Activated CD8-positive, alpha-beta memory T cell treated with anti-CD3 and anti-CD28 coated beads for 4 hours (primary cell): ENCODE data around the gene GALNT18.
A peak's percentile ranks its signal among the peaks of the same experiment; 100 is the strongest.

Experiments
- DNase-seq, 2 donors: peaks; one replicate each; pipeline ENCODE4 v3.0.0-alpha.2; 2020; ENCODE audit warnings: low read depth in 2 of 2

The GALNT18 gene

DNA sequence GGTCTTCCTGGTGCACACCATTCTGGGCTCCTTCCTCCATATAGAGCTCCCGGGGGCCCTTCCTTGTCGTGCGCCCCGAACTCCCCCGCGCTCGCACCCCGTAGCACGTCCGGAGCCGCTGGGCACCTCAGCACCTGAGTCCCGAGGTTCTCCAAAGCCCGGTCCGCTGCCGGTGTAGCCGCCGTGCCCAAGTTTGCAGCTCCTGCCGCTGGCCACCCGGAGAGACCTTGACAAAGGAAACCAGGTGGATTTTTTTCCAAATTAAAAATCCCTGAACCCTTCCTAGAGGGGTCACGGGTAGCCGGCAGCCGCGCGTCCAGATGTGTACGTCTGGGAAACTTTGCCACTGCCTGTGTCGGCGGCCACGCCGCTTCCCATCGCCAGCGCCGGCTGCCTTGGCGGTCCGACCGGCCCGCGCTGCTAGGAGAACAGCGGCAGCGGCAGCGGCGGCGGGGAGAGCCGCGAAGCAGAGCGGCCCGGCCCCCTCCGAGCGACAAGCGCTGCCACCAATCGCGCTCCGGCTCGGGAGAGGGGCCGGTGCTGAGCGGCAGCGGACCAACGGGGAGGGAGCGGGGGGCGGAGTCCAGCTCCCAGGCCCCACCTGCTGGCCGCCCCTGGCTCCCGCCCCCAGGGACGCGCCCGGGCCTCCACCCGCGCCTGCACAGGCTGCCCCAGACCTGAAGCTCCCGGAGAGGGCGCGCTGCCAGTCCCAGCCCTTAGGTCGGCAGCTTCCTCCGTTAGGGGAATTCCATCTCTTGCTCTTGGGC, at the start of gene GALNT18:
Gene GALNT18, minus strand, starts transcription at position 433 of the 767 bp plus-strand sequence.
- peak; percentile 13 to 16 for DNase-seq

DNA sequence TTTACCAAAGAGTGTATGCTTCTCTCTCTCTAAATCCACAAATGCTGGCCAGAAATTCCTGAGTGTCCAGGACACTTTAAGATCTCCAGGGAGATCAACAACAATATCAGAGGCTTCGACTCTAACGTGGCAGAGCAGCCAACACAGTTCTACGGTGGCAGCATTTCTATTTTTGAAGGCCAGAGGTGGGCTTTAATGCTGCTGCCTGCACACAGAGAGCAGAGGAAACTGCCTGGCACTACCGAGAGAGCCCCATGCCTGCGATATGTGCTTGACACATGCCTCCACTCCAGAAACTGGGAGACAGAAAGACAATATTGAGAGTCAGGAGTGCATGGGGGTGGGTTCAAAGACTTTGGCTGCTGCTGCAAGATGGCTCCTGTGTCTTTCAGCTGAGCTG, 48.8 kb upstream of the GALNT18 start:
- DNase-seq, result no peak

DNA sequence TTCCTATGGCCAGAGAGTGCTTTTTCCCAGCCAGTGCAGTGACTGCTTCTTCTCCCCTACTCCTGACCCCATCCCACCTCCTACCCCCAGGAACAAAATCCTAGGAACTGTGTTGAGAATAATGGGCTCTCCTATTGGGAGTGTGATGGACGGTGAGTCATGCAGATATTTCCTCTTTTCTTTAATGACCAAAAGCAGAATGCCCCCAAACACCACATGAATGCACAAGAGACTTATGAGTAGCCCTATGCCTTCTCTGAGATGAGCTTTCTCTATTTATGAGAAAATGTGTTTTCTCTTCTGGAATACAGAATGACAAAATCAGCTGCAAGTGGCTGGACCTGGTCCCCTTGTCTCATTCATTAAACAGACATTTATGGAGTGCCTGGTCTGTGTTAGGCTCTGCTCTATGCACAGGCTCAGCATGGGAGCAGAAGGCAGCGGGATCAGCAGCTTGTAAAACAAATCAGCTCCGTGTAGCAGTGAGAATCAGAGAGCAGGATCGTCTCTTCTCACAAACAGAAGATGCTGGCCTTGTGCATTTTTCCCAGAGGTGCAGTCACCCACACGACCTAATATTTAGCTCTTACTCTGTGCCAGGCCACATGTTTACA, 47.5 kb upstream of the GALNT18 start:
- no peak for DNase-seq

DNA sequence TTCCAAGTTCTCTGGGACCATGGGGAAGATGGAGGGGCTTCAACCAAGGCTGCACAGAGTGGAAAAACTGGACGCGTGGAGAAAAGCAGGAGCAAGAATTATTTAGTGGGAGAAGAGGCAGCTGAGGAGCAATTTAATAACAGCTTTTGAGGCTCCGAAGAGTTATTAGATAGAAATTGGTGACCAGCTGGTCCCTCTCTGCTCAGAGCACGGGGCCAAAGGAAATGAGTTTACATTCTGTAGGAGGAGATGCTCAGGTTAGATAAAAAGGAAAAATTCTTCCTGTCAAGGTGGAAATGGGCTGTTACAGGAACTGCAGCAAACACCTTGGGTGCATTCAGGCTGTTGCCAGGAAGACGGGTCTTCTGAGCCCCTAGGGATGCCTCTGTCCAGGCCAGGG, 47.0 kb upstream of the GALNT18 start:
- DNase-seq, result no peak

DNA sequence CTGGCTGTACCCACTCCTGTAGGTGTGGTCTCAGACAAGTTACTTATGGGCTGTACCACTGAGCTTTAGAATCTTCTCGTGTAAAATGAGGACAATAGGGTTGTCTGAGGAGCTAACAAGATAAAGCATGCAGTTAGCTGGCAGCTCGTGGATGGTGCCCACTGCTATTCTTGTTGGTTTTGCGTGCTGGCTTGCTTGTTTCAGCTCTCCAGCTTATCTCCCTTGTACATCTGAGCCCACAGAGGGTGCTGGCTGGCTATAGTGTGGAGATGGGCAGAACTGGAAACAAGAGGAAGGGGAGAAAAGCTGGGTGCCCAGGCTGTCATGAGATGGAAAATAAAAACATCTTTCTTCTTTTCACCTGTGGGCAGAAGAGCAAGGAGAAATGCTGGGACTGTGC, 46.5 kb upstream of the GALNT18 start:
- DNase-seq, result no peak

DNA sequence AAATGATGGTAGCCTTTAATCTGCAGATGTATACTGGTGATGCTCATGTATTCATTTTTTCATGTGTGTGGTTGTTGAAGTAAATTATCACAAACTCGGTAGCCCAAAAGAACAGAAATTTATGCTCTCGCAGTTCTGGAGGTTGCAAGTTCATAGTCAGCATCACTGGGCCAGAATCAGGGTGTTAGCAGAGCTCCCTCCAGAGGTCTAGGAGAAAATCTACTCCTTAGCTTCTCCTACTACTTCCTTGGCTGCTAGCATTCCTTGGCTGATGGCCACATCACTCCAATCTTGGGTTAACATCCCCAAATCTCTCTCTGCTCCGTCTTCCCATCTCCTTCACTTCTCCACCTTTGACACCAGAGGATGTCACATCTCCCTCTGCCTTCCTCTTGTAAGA, 45.3 kb upstream of the GALNT18 start:
- no peak for DNase-seq

DNA sequence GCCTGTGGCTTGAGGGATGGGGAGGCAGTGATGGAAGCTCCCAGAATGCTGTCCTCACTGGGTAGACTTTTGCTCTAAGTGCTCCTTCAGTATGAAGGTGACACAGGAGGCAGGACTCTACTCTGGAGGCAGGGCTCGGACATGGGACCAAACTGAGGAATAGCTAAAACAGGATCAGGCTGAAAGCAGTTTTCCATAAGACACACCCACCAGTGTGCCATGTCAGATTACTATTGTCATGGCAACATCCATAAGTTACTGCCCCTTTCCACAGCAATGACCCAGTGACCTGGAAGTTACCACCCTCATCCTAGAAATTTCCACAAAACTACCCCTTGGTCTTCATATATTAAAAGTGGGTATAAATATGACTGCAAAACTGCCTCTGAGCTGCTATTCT, 43.6 kb upstream of the GALNT18 start:
- no peak for DNase-seq

DNA sequence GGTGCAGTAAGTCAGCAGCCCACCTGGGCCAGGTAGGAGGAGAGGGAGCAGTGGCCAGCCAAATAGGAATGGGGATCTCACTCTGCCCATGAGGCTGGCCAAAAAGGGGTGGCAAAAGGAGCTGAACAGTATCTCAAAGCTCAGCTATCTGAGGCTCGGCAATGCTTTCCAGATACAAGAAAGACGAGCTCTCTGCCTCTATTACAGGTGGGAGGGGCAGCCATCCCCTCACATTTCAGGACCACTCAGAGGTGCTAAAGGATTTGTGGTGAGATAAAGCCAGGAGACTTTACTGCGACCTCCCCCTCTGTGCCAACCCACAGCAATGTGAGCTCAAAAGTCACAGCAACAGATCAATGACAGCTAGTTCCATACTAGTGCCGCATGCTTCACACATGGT, 42.1 kb upstream of the GALNT18 start:
- no peak for DNase-seq

DNA sequence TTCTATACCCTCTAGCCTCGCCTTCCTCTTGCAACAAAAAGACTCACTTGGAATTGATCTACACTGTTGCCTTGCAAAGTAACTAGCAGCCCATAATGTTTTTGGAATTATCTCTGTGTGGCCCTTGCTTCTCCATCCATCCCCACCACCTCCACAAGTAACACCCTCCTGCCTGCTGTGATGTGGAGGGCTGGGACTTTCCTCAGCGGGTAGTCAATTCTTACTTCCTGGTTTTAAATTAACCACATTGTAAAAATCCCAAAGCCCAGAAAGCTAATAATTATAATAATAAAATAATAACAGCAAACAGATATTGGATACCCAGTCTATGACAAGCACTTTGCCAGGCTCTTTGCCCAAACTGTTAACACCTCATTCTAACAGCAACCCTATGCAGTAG, 40.8 kb upstream of the GALNT18 start:
- DNase-seq, result no peak

DNA sequence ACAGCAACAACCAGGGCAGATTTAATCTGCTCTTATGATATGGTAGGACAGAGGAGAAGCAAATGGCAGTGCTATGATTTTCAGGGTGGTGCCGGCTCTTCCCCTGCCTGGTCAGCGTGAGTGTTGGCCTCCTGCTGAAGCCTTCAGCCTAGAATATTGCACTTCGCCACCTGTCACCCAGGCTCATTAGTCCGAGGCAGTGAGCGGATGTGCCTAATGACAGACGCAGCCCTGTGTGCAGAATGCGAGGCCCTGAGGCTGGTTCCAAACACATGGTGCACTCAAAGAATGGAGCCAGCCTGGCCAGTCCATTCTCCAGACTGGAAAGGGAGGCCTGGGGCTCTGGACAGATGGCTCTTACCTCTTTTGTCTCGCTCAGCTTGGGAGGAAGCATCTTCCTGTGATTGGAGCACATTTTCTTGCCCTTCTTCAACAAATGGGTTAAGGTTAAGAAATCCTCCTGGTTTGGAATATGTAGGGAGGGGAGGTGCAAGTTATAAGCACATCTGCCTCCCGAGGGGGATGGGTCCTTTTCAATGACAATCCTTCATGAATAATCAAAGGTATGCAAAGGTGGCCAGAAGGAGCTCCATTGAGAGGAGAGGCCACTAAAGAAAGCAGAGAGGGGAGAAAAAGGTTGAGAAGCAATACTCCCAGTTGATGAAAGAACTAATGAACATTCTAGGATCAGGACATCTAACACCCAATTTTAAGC, 39.7 kb upstream of the GALNT18 start:
- DNase-seq, result no peak

DNA sequence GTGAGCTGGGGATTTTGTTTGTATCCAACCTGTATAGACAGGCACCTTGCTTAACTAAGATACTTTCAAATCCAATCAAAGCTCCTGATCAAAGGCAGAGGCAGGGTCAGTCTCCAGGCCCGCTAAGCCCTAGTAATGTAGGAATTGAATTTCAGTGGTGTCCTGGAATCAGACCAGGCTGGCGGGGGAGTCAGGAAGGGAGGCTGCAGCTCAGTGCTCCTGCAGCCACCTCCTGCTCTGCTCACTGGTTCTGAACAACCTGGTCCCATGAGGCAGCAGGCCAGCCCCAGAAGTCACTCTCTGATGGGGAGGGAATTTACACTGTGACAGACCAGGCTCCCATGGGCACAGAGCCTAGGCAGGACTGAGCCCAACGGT, 38.5 kb upstream of the GALNT18 start:
- DNase-seq, result no peak

DNA sequence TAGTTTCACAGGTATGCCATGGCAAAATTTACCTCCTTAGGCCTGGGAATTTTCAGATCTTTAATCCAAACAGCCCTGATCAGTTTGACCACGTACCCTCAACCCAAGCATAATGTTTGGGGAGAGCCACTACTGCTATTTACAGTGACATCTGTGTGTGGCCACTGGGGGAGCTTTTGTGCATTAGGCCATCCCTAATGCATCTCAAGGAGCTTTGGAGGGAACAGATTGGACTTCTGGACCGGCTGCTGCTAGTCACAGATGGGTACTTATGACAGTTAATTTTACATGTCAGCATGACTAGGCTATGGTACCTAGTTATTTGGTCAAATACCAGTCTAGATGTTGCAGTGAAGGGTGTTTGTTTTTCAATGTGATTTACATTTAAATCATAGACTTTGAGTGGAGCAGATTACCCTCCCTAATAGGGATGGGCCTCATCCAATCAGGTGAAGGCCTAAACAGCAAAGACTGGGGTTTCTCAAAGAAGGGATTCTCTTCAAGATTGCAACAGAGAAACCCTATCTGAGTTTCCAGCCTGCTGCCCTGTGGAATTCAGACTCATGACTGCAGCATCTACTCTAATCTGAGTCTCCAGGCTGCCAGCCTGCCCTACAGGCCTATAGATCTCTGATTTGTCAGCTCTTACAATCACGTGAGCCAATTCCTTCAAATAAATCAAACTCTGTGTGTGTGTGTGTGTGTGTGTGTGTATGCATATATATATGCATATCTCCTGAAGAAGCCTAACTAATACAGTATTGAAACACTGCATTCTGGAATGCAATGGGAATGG, 38.0 kb upstream of the GALNT18 start:
- no peak for DNase-seq

DNA sequence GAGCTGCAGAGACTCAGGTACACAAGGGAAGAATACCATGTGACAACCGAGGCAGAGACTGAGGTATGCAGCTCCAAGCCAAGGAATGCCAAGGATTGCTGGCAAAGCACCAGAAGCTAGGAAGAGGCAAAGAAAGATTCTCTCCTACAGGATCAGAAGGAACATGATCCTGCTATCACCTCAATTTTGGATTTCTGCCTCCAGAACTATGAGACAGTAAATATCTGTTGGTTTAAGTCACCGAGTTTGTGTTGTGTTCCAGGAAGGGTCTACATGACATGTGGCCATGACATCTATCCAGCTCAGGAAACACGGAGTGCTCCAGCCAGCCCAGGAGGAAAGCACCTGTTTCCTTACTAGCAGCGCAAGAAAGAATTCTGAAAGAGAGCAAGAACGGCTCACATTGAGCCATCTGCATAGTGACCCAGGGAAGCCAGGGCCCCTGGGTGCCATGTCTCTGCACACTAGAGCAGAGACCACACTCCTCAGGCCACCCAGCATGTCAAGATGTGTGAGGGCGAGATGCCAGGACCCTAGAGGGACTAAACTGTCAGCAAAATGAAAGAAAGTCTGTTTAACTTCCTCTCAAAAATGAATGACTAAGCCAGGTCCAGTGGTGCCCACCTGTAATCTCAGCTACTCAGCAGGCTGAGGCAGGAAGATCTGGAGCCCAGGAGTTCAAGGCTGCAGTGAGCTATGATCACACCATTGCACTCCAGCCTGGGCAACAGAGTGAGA, 35.6 kb upstream of the GALNT18 start:
- DNase-seq, result no peak

DNA sequence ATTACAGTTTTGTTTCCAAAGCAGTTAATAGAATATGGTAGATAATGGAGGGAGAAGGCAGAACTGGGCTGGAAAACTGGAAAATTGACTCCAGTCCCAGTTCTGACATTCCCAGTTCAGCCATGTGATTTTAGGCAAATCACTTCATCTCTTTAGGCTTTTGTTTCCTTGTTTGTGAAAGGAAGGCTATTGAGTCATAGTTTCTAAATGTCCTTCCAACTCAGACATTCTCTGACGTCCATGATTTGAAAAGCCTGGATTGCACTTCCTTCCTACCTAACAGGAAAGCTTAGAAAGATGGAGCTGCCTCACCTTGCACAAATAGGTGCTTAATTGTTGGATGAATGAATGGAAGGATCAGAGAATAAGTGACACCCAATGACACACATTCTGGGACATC, 19.8 kb upstream of the GALNT18 start:
- DNase-seq, result no peak

DNA sequence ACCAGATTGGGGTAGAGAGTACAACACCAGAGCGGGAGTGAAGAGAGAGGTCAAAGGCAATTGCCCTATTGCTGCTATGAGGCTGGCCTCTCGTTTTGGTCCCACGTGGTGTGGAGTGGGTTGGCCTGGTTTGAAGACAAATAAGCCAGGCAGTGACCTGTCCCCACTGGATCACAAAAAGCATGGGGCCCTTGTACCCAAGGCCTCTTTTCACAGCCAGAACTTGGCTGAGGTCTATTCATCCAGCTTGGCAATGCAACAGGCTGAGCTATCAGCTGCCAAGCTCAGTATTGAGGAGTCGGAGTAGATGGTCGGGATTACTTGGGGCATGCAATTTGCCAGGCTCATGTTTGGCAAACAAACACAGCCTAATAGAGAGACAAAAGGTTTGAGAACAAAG, 19.2 kb upstream of the GALNT18 start:
- DNase-seq, result no peak

DNA sequence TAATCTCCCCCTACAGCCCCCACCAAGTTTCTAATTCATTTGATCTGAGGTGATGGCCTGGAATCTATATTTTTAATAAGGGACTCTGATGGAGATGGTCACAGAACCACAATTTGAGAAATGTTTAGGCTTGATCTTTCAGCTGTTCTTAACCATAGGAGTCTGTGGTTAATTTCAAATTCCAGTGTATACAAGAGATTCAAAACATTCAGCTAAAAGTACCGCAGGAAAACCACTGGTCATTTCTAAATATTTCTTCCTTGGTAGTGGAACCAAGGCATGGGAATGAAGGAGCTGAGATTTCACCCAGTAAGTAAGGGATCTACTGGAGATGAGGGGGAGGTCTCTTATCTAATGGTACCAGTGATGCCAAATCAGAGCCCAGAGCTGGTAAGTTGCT, 18.3 kb upstream of the GALNT18 start:
- no peak for DNase-seq

DNA sequence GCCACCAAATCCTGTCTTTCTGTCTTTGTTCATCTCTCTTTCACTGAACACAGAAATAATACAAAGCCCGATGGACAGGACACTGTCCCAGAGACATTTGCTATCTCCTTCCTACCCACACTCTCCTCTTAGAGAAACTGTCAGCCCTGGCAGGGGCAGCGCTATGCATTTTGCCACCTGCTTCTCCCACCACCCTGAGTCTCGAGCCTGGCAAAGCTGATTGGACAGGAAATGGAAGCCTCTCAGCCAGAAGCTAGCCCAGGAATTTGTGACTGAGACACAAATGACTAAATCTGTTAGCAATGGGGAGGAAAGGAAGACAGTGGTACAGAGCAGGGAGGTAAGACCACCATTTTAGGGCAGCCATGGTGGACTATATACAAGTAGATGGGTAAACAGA, 14.9 kb upstream of the GALNT18 start:
- no peak for DNase-seq

DNA sequence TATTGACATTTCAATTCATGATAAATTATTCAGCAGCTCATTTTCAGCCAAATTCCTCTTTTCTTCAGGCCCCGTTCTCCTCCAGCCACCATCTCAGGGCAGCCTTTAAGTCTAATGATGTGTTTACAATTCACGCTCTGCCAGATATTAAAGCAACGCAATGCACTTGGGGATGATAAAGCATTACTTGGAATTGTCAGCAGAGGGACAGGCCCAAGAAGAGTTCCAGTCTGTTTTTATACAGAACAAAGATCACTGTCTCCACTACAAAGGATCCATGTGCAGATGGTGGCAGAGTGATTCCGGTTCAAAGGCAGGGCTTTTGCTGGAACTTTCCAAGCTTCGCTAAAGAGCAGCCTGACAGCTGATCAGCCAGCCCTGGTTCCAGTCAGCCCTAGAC, 13.6 kb upstream of the GALNT18 start:
- DNase-seq, result no peak

DNA sequence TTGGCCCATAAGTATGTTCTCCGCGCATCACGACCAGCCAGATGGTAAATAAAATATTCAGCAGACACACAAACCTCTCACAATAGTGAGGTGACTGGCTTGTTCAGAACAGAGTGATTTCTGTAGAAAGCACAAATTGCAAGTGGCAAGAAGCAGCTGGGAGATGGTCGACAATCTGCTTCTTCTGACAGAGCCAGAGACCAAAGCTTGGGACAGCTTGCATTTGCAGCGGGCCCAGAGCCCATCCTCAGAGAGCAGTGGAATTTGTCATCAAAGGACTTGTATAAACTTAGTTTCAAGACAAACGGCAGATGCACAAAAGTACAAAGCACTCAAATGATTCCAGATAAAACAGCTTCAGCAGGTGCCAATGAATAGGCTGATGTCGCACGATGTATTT, 7.6 kb upstream of the GALNT18 start:
- DNase-seq, result no peak

DNA sequence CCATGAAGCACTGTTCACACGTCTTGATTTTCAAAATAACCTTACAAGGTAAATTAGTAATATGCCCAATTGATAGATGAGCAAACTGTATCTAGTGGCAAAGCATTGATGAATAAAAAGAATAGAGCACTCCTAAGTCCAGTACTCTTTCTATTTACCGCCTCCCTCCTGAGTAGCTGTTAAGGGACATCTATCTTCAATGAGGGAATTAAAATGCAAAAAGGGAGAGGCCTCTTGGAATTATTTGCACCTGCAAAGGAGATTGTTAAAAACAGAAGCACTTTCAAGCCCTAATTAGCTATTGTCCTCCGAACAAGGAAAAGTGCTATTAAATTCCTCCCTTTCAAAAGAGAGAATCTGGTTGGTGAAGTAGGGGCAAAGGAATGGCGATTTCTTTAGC, 6.8 kb upstream of the GALNT18 start:
- no peak for DNase-seq

DNA sequence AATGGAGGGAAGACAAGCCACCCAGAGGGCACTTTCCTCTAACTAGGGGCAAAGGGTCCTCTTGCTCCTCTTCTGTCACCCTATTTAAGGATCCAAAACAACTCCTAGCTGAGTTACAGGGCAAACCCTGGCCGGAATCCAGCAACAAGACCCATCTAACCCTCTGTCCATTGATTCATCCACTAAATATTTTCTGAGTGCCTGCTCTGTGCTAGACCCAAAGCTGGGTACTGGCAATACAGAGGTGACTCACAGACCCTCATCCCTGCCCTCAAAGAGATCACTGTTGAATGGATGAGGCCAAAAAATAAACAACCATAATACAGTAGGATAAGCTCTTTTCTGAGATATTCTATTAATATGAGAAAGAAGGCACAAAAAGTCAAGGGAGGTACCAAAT, 4.3 kb upstream of the GALNT18 start:
- no peak for DNase-seq

DNA sequence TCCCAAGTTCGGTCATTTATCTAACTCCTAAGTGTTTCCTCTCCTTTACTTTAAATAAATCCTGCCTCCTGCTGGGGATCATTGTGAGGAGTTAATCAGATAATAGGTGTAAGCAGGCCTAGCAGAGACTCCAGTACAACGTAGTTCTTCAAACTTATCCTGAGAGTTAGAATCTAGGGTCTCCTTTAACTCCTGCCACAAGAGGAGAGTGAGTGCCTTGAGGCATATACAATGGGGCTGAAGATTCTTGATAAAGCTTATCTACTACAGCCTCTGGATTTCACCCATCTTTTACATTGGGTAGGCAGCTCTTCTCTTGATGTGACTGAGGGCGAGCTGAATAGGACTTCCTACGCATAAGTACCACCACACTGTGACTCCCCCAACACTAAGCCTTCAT, 3.1 kb upstream of the GALNT18 start:
- no peak for DNase-seq
